HuH-7 (cell line): ENCODE results near the gene ZNF296.

Experiments
- DNase-seq: peaks from one replicate; pipeline ENCODE4 v3.0.0; 2011; ENCODE audit warnings: low spot score

ZNF296 gene

DNA sequence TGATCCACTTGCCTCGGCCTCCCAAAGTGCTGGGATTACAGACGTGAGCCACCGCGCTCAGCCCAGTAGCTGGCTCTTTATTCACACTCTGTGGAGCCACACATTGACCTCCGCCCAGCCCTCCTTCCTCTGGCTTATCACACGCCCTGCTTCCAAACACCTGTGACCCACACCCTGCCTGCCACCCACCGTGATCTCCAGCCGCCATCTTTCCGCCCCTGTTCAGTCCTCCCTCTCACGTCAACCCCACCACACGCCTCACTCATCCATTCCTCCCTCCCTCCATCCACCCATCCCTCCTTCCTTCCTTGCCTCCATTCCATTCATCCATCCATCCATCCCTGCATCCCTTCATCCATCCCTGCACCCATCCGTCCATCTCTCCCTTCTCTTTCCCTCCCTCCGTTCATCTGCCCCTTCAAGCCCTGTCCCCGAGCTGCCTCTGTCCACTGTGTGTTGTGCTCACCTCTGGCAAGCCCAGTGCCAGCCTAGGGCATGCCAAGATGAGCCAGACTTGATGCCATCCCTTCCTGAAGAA lies 17.6 kb downstream of the ZNF296 start:
- DNase-seq, result no peak

DNA sequence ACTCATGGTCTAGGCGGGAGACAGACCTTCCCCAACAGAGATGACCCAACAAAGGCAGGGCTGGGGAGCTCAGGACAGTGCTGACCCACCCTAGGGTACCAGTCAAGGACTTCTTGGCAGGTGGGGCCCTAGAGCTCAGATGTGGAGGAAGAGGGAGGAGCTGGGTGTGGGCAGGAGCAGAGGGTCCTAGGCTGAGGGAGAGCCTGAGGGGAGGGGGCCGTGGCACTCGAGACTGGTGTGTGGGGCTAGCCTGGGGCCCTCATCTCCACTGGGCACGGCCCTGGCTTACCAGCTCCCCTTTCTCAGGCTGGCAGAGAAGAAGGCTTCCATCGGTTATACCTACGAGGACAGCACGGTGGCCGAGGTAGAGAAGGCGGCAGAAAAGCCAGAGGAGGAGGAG lies 18.8 kb downstream of the ZNF296 start:
- DNase-seq, result no peak

DNA sequence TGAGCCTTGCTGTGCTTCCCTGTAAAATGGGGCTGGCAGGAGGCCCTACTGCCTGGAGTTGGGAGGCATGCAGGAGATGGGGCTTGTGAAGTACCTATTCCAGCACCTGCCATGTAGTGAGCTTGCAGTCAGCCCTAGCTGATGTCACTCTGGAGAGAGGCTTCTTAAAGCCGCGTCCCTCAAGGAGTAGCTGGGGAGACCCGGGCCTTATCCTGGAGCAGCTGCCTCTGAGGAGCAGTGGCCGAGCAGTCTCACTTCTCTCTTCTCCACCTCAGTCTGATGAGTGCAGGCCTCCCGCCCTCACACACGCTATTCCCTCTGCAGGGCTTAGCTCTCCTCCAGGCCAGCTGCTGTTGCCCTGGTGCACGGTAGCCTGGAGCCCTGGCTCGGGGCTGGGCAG lies 19.4 kb downstream of the ZNF296 start:
- DNase-seq, result no peak

GRCh38 chr19:45051929-45052579 lies 24.2 kb downstream of the ZNF296 start:
- DNase-seq, result no peak

GRCh38 chr19:45050036-45050435 lies 26.2 kb downstream of the ZNF296 start:
- no peak for DNase-seq

GRCh38 chr19:45049073-45049736 lies 27.1 kb downstream of the ZNF296 start:
- no peak for DNase-seq

DNA sequence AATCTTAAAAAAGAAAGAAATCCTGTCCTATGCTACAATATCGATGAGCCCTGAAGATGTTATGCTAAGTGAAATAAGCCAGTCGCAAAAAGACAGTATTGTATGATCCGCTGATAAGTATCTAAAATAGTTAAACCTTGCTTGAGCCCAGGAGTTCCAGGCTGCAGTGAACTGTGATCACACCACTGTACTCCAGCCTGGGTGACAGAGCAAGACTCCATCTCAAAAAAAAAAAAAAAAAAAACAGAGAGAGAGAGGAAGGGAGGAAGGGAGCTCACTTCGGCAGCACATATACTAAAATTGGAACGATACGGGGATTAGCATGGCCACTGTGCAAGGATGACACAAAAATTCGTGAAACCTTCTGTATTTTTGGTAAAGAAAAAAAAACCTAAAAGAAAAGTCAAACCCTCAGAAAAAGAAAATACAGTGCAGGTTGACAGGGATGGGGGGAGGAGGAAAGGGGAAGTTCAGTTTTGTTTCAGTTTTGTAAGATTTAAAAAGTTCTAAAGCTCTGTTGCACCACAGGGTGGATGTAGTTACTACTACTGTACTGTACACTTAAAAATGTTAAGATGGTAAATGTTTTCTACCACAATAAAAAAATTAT lies 29.0 kb downstream of the ZNF296 start:
- DNase-seq, result no peak

GRCh38 chr19:45046355-45046754 lies 29.9 kb downstream of the ZNF296 start:
- no peak for DNase-seq

GRCh38 chr19:45045671-45046353 lies 30.5 kb downstream of the ZNF296 start:
- DNase-seq, result peak; percentile 72

- DNase-seq, result no peak
These were observed 35.2 kb downstream of the ZNF296 start for GRCh38 chr19:45041125-45041524.

- DNase-seq, result no peak
These were observed 36.1 kb downstream of the ZNF296 start for GRCh38 chr19:45040059-45040771.

GRCh38 chr19:45038931-45039893 lies 37.1 kb downstream of the ZNF296 start, which contains the start of gene CLASRP:
Gene CLASRP (plus strand): TSS chr19:45039045. CDS start chr19:45040213, 1,168 bp downstream.
- DNase-seq, result peak; percentile 94

- no peak for DNase-seq
These were observed 38.7 kb downstream of the ZNF296 start for GRCh38 chr19:45037393-45038169.

- no peak for DNase-seq
These were observed 40.5 kb downstream of the ZNF296 start for GRCh38 chr19:45035755-45036154.

GRCh38 chr19:45032421-45032820 lies 43.9 kb downstream of the ZNF296 start:
- no peak for DNase-seq

DNA sequence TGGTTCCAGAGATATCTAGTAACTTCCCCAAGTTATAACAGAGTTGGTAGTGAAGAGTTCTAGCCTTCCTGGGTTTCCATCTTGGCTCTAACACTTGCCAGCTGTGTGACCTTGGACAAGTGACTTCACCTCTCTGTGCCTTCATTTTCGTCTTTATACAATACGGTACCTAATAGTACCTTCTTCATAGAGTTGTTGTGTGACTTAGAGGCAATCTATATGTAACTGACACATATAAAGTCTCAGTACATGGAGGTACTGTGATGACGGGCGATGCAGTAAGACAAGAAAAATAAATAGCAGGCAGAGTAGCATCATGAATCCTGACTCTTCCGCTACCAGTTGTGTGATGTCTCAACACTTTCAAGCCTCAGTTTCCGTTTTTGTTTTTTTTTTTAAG lies 45.5 kb downstream of the ZNF296 start:
- DNase-seq, result no peak

GRCh38 chr19:45027371-45027770 lies 48.9 kb downstream of the ZNF296 start:
- no peak for DNase-seq

DNA sequence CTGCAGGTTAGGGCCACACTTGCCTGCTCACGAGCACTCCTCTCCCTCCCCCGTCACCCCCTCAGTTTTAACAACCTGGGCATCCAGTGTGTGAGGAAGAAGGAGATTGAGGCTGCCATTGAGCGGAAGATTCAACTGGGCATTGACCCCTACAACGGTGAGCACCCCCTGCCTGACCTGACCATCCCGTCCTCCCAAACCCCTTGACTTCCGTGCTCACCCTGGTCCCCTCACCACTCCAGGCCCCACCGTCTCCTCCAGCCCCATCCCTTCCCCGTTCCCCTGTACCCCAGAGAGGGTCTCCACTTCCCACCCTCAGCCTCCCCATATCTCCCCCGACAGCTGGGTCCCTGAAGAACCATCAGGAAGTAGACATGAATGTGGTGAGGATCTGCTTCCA lies 51.0 kb downstream of the ZNF296 start:
- DNase-seq, result no peak

GRCh38 chr19:45023048-45023447 lies 53.2 kb downstream of the ZNF296 start:
- no peak for DNase-seq

GRCh38 chr19:45021971-45022370 lies 54.3 kb downstream of the ZNF296 start:
- no peak for DNase-seq
